Endometrial microvascular endothelial cells (primary cell): Measurements from ENCODE around the gene PRKG1. TPM values are rescaled to one million over a fixed set of nuclear protein-coding genes. Genes with fewer than 3 reads are reported as not detected.

Source experiments
- in situ Hi-C: cut with HindIII; loops from 2 replicates; pipeline ENCODE4 v1.10.0; 2017; ENCODE audit warnings: low sequenced_read_pairs, low pct_unique_long_range_greater_than_20kb; ENCODE audit errors: inconsistent ontology term
- total RNA-seq: library from RNA; depleted of rRNA; stranded (reverse); fragments of >200 nt; gene quantifications from one replicate; pipeline ENCODE4 v1.2.3, GENCODE V29; 2015; ENCODE audit errors: inconsistent ontology term

The PRKG1 gene
- total RNA-seq, 1 donor from 2014 or later = not detected

DNA sequence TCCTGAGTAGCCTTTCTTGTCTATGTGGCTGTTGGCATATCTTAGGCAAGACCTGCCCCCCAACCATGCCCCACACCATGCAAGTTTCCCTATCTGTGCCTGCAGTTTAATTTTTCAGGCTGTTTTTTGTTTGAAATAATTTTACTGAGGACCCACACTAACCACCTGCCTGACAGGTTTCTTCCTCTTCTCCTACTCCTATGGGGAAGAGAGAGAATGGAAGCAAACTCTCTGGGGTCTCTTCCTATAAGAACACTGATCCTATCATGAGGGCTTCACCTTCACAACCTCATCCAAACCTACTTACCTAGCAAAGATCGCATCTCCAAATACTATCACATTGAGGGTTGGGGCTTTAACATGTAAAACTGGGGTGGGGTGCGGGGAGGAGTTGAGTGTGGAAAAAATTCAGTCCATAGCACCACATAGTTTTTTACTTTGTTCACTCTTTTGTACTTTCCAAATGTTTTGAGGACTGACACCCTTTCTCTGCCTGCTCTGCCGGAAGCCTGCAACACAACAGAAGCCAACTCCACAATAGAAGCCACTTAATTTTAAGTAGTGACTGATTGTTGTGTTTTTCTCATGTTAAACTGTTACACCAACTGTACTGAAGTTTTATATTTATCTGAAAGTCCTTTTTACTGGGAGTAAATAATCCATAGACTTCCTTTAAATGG lies 692.3 kb downstream of the PRKG1 start:
- in situ Hi-C loops = no loop called here

DNA sequence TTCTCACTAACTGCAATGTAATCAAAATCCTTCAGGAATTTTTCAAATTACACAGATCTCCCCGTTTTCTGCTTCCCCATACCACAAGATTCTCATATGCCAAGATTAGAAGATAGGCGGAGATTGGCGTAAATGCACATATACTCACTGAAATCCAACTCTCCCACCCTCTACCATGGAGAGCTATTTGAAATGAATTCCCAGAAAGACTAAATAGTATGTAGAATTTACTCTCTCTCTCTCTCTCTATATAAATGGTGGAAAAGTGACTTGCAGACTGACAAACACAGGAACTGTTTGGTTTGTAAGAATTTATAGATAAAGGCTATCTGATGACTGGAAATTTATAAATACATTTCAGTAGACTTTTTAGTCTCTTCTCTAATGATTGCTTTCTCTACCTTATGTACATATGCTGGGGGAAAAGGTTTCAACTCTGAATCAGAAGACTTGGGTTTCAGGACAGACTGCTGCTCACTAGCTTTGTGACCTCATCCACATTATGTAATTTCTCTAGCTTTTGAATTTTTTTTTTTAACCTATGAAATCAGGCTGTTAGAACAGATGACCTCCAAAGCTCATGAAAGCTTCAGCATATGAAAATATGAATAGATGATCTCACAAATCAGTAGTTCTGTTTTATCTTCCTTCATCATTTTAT lies 692.9 kb downstream of the PRKG1 start:
- in situ Hi-C loops = no loop called here

DNA sequence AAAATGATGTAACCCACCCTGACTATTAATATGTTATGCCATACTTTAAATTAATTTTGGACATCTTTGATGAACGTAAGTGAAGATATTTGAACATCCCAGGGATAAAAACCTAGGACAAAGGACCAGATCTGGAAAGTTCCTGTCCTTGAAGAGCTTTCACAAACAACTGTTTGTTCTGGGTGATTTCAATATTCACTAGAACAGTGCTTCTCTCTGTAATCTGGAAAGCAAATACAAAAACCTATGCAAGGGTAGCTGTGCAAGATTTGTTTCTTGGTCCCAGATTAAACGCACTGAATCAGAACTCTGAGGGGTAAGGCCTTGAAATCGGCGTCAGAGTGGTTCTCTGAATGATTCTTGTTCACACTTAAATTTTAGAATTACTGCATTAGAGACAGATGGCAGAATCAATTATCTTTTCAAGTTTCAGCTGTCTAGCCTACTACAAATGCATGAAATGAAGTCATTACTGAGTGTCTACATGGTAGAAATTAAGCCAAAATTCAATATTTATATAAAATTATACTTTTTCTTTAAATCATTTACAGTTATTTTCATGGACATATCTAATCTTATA lies 694.7 kb downstream of the PRKG1 start:
- in situ Hi-C loops = no loop called here

DNA sequence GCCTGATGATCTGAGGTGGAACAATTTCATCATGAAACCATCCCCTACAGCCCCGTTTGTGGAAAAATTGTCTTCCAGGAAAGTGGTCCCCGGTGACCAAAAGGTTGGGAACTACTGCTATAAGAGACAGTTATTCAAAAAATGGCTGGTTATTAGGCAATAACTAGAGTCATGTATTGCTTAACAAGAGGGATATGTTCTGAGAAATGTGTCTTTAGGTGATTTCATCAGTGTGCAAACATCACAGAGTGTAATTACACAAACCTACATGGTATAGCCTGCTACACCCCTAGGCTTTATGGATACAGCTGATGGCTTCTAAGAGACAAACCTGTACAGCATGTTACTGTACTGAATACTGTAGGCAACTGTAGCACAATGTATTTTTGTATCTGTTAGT lies 696.4 kb downstream of the PRKG1 start:
- in situ Hi-C loops = no loop called here

DNA sequence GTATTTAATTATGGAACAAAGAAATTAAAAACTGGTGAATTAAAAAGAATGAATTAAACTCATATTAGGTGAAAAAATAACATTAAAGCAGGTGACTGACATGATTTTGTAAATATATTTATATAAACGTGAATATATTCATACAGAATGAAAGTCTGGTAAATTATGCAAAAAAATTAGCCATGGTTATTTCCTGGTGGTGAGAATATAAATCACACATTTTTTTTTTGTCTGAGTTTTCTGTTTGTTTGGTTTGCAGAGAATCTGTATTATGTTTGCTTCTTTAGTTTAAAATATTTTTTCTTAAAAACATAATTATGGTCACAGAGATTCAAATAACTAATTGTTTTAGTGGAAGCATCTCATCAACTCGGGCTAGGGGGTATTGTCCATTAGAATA lies 698.1 kb downstream of the PRKG1 start:
- in situ Hi-C loops = no loop called here

DNA sequence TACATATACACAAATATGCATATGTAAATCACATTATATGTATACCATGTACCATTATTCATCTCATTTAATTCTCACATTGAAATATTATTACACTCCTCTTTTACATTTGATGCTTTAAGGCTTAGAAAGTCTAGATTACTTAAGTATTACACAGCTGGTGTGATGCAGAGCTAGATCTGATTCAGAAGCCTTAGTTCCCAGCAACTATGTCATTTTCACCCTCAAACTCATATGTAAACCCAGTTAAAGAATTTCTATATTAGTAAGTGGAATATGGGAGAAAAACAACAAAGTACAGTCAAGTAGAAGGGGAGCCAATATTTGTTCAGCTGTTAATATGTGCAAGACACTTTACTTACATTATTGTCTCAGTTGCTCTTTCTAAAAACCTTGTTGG lies 699.4 kb downstream of the PRKG1 start:
- in situ Hi-C loops = no loop called here

DNA sequence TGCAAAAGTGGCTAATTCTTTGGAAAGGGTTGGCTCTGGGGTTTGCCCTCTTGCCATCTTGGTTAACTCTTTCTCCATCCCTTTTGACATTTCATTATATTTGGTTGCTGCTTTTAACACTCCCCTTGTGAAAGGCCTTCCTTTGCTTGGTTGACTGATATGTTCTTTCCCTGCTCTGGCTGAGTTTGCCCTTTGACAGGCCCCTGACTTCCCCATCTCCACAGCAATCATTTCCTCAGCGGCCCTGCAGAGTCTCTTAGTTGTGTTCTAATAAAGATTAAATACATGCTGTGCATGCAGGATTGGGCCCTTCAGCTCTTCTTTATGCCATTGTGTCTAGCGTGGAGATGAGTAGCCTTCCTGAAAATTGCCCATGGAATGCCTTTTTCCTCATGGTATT lies 709.7 kb downstream of the PRKG1 start:
- in situ Hi-C loops = no loop called here

DNA sequence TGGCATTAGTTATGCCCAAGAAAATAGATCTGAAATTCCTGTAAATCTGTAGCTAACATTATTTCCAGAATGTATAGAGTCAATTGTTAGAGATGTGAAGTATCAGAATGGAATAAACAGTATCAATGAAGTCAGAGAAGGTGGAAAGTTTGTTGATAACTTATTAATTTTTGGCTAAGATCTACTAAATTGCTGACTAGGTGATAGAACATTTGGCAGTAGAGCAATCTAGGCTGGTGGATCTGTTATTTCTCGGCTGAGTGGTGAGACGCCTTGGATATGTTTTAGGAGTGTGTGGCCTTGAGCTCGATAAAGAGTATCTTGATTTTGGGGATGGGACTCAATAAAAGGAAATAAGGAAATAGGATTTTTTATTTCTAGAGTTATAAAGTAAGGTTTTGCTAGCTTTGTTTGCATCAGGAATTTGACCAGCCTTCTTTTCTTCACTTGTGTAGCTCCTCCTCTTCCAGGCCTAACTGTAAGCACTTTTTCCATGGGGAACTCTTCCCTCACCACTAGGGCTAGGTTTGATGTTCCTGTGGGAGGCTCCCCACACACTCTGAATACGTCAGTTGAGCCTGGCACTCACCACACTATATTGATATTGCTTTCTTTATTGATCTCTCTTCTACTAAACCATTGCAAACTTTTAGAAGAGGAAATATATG lies 711.9 kb downstream of the PRKG1 start:
- in situ Hi-C loops = no loop called here

DNA sequence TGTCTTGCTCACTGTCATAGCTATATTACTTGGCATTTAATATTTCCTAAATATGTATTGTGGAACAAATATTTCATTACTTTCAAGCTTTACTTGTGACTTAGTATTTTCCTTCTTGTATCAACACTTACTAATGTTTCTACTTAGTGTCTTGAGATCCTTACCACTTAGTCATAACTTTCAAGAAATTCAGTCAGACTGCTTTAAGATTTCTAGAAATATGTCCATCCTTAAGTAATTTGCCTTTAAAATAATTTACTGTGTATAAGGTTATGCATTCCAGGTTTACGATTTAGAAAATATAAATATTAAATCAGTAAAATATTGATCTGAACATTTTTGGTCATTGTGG lies 712.4 kb downstream of the PRKG1 start:
- in situ Hi-C loops = no loop called here

DNA sequence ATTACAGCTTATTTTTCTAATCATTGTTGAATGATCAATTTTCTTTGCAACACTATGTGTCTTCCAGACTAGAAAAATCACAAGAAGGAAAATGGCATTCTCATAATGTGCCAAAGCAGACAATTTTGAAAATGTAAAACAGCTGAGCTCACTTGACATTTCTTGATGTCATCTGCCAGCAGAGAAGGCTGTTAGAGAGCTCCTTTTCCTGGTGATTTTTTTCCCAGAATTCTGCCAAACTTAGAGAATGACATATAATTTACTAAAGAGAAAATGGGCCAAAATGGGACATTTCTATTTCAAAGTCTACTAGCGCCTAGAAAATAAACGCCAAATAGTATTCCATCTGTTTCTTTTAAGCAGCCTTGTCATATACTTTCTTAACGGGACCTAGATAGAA lies 714.0 kb downstream of the PRKG1 start:
- in situ Hi-C loops = no loop called here

DNA sequence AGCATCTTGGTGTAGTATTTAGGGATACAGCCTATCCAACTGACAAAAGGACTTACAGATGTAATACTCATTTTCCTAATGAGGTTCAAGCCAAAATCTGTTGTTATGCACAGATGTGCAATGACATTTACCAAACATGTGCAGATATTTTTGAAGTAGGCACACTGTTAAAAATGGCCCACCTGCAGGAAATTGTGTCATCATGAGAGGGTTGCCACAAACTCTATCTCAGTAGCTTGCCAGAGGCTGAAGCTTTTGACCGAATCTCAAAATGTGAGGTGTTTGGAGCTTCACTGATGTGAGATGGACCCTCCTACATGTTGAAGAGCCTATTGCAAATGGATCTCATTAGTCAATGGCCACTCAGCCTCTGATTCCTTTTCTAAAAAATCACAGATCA lies 714.8 kb downstream of the PRKG1 start:
- in situ Hi-C loops = no loop called here

DNA sequence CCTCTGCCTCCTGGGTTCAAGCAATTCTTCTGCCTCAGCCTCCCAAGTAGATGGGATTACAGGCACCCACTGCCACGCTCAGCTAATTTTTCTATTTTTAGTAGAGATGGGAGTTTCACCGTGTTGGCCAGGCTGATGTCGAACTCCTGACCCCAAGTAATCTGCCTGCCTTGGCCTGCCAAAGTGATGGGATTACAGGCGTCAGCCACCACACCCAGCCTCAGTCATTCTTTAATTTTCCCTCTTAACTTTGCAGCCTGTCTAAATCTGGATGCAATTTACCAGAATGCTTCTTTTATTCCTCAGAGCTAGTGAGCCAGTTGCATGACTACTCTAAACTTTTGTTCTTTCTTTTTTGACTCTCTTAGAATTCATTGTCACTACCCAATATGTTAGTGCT lies 715.6 kb downstream of the PRKG1 start:
- in situ Hi-C loops = no loop called here

DNA sequence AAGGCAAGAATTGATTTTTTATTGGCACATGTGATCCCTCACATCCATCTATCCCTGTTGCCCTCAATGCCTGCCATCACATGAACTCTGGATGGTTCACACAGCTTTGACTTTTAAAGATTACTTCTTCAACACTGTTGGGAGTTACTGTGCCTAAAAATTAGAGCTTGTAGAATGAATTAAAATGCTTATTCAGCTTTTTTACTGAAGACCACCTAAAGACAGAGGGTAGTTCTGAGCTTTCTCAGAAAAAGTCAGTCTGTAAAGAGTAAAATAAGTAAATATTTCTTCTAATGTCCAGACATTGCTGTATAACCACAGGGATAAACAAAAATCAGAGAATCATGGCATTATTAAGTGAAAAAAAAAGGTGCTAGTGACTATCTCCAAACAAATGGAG lies 718.4 kb downstream of the PRKG1 start:
- in situ Hi-C loops = no loop called here

DNA sequence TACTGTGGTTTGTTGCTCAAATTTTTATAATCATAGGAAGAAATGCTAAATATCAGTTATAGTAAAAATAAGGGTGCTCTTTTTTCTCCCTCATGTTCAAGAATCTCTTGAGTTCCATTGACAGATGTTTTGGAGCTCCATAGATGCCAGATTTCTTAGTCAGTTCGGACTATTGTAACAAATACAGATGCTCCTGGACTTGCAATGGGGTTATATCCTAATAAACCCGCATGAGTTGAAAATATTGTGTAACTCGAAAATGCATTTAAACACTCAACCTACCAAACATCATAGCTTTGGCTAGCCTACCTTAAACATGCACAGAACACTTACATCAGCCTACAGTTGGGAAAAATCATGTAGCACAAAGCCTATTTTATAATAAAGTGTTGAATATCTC lies 725.8 kb downstream of the PRKG1 start:
- in situ Hi-C loops = no loop called here

DNA sequence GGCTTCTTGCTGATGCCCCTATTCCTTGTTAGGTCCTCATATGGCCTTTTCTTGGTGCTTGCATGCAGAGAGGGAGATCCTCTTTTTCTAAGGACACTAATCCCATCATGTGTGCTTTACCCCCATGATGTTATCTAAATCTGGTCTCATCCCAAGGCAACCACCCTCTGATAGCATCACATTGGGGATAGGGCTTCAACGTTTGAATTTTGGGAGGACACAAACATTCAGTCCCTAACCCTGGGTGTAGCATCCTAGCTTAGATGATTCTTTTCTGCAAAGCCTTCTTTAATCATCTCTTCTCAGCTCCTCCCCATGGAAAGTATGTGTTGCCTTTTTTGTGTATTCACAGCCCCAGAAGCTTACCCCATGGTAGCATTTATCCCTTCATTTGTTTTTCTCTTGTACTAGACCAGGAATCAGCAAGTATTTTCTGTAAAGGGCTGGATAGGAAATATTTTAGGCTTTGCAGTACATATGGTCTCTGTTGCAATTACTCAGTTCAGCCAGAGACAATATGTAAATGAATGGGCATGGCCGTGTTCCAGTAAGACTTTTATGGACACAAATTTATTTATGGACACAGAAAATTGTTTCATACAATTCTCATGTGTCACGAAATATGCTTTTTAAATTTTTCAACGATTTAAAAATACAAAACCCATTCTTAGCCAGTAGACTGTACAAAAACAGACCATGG lies 726.6 kb downstream of the PRKG1 start:
- in situ Hi-C loops = no loop called here

DNA sequence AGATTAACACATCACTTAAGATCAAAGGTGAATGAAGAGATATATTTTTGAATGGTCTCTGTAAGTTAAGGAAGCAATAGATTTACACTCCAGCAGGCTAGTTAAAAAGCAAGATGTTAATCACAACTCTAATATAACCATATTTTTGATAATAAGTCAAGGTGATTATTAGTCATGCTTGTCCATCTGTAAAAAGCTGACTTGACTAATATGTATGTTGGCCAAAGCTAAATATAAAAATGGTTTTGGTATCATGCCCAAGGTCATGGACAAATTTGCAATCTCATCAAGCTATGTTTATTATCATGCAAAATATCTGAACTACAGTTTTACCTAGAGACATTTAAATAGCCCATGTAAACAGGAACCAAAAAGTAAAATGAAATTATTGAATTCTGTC lies 727.7 kb downstream of the PRKG1 start:
- in situ Hi-C loops = no loop called here

DNA sequence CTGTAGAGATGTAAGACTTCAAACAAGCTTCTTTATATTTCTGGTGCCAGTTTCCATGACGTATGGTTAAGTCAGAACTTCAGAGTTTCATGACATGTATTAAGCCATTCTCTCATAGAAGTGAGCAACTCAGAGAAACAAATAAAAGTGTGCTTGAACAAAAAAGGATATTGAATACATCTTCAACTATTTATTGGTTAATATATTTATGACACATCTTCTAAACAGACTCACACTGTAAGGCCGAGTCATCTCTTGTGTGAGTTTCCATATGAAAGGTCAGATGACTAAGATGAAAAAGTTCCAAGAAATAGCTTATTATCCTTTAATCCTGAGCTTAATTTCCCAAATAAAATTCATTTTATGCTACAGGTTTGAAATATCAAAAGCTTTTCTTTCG lies 730.6 kb downstream of the PRKG1 start:
- in situ Hi-C loops = no loop called here

DNA sequence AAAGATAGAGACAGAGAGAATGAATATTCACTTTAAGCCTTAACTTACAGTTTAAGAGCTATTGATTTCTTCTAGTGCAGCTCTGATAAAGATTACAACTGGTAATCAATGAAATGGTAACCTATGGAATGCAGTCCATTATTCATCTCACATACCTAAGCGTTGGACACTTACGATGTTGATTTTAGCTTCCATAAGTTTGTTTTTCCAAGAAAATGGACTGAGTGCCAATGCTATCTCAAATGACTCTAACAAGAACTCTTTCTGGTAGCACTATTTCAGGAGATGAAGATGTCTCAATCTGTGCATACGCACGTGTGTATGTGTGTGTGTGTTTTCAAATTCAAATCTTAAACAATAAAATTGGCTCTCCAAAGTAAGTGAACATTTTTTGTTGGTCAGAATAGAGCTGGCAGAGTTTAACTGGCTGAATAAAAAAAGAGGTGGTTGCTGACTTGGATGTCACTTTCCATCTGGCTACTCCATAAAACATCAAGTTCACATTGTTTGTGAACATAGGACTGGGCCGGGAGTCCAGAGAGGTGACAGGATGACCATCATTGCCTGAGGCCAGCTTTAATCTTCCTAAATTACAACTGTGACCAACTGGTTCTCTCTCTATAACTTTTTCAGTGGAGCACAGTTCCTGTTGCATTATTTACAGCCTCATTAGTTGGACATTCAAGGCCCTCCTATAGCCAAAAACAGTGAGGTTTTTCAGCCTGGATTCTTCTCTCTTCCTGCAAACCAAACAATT lies 732.0 kb downstream of the PRKG1 start:
- in situ Hi-C loops = no loop called here

DNA sequence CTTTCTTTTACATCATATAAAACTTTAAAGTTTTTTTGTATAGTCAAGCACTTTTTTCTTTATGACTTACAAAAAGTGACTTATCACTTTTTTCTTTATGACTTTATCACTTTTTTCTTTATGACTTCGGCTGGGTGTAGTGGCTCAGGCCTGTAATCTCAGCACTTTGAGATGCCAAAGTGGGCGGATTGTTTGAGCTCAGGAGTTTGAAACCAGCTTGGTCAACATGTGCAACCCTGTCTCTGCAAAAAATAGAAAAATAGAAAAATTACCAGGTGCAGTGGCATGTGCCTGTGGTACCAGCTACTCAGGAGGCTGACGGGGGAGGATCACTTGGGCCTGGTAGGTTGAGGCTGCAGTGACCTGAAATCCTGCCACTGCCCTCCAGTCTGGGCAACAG lies 733.9 kb downstream of the PRKG1 start:
- in situ Hi-C loops = no loop called here
